ENCODE measurements around the gene PTPRJ. TPM values are rescaled to one million over a fixed set of nuclear protein-coding genes. Genes with fewer than 3 reads are reported as not detected.
A peak's percentile ranks its signal among the peaks of the same experiment; 100 is the strongest.

PTPRJ gene
- total RNA-seq, 1 experiment from 2014 or later, result 19.9 TPM

- DNase-seq (ENCODE audit: low spot score), result peak; percentile 53
Measured at GRCh38 chr11:48037709-48038468, 57.5 kb downstream of the PTPRJ start.

- no peak for DNase-seq (ENCODE audit: low spot score)
Measured at GRCh38 chr11:48040830-48041444, 60.6 kb downstream of the PTPRJ start.

- no peak for DNase-seq (ENCODE audit: low spot score)
Measured at GRCh38 chr11:48041877-48042695, 61.7 kb downstream of the PTPRJ start.

GRCh38 chr11:48043111-48043990 lies 63.0 kb downstream of the PTPRJ start:
- DNase-seq (ENCODE audit: low spot score), result no peak

GRCh38 chr11:48043991-48044512 lies 63.7 kb downstream of the PTPRJ start:
- DNase-seq (ENCODE audit: low spot score), result no peak

GRCh38 chr11:48044577-48044976 lies 64.2 kb downstream of the PTPRJ start:
- no peak for DNase-seq (ENCODE audit: low spot score)

- no peak for DNase-seq (ENCODE audit: low spot score)
Measured at GRCh38 chr11:48045536-48045935, 65.2 kb downstream of the PTPRJ start.

- no peak for DNase-seq (ENCODE audit: low spot score)
Measured at GRCh38 chr11:48047616-48048015, 67.3 kb downstream of the PTPRJ start.

- DNase-seq (ENCODE audit: low spot score), result no peak
Measured at GRCh38 chr11:48049036-48049435, 68.7 kb downstream of the PTPRJ start.

GRCh38 chr11:48050304-48050703 lies 69.9 kb downstream of the PTPRJ start:
- DNase-seq (ENCODE audit: low spot score), result no peak

- no peak for DNase-seq (ENCODE audit: low spot score)
Measured at GRCh38 chr11:48051217-48051830, 71.0 kb downstream of the PTPRJ start.

GRCh38 chr11:48052183-48053044 lies 72.1 kb downstream of the PTPRJ start:
- no peak for DNase-seq (ENCODE audit: low spot score)

- no peak for DNase-seq (ENCODE audit: low spot score)
Measured at GRCh38 chr11:48054994-48055291, 74.6 kb downstream of the PTPRJ start.

- peak; percentile 82 for DNase-seq (ENCODE audit: low spot score)
Measured at GRCh38 chr11:48055292-48056132, 75.2 kb downstream of the PTPRJ start.

- no peak for DNase-seq (ENCODE audit: low spot score)
Measured at GRCh38 chr11:48056325-48057183, 76.2 kb downstream of the PTPRJ start.

- DNase-seq (ENCODE audit: low spot score), result no peak
Measured at GRCh38 chr11:48058064-48058463, 77.7 kb downstream of the PTPRJ start.

- DNase-seq (ENCODE audit: low spot score), result no peak
Measured at GRCh38 chr11:48058788-48059187, 78.4 kb downstream of the PTPRJ start.

GRCh38 chr11:48062649-48063048 lies 82.3 kb downstream of the PTPRJ start:
- no peak for DNase-seq (ENCODE audit: low spot score)

Data from H4 (cell line).